Small intestine (tissue), 7 donors: ENCODE data around the gene HTRA1. TPM values are rescaled to one million over a fixed set of nuclear protein-coding genes. Genes with fewer than 3 reads are reported as not detected.

Experiments
- DNase-seq, 2 donors: peaks; one replicate each; pipeline versions ENCODE4 v3.0.0 to v3.0.0-alpha.2; 2013
- FAIRE-seq: peaks from 2 replicates; lab custom pipeline; 2012; peaks lifted over from hg19 to GRCh38; lab: Jason Lieb, UNC
- H3K27ac ChIP-seq, 3 donors: one replicate each; pipeline ENCODE4 v1.5.1; 2013; ENCODE audit warnings: low read length in 2 of 3, mild to moderate bottlenecking in 2 of 3, control low read depth in 1 of 3, inconsistent platforms in 1 of 3, low read depth in 1 of 3, moderate library complexity in 1 of 3
- H3K27me3 ChIP-seq, 3 donors: one replicate each; pipeline ENCODE4 v1.6.1; 2013; ENCODE audit warnings: low read length in 3 of 3, inconsistent platforms in 1 of 3; ENCODE audit not compliant: control insufficient read depth in 3 of 3, insufficient read depth in 3 of 3
- H3K36me3 ChIP-seq, 3 donors: one replicate each; pipeline ENCODE4 v1.6.1; 2013; ENCODE audit warnings: low read length in 3 of 3, inconsistent platforms in 1 of 3, low read depth in 1 of 3, mild to moderate bottlenecking in 1 of 3, moderate library complexity in 1 of 3; ENCODE audit not compliant: control insufficient read depth in 3 of 3, insufficient read depth in 2 of 3
- H3K4me1 ChIP-seq, 3 donors: one replicate each; pipeline ENCODE4 v1.6.1; 2013; ENCODE audit warnings: low read length in 2 of 3, inconsistent platforms in 1 of 3, low read depth in 1 of 3, mild to moderate bottlenecking in 1 of 3, moderate library complexity in 1 of 3; ENCODE audit not compliant: control insufficient read depth in 3 of 3, insufficient read depth in 2 of 3
- H3K4me3 ChIP-seq, 3 donors: one replicate each; pipeline ENCODE4 v1.5.1; 2013; ENCODE audit warnings: low read length in 3 of 3, control low read depth in 1 of 3, inconsistent platforms in 1 of 3, low read depth in 1 of 3, mild to moderate bottlenecking in 1 of 3, moderate library complexity in 1 of 3
- H3K9me3 ChIP-seq, 2 donors: one replicate each; pipeline ENCODE4 v1.6.1; 2013; ENCODE audit warnings: low read depth in 1 of 2, low read length in 1 of 2; ENCODE audit not compliant: control insufficient read depth in 2 of 2, insufficient read depth in 1 of 2
- WGBS, 3 donors: extraction: QIAGEN DNeasy Blood & Tissue Kit; methylation state at CpG; one replicate each; pipeline ENCODE4 v1.1.7; 2013; 5-methylcytosine and 5-hydroxymethylcytosine counted together
- polyA plus RNA-seq, 4 donors: library from polyadenylated mRNA; stranded (reverse) in 3 of 4; unstranded in 1 of 4; fragments of 200-250 nt in 3 of 4; fragments of 120-200 nt in 1 of 4; gene quantifications; one replicate each; pipeline versions ENCODE4 v1.2.1 to v1.2.3, GENCODE V29; 2013
- donor health status: healthy with polysubstance abuse.
- donor health status: control.
- donor health status: control.
- donor health status: Bipolar disorder and iron deficiency.
- donor health status: healthy.

Gene HTRA1
- polyA plus RNA-seq, 4 donors = 1.6 to 44.7 (median 15.4) TPM

DNA sequence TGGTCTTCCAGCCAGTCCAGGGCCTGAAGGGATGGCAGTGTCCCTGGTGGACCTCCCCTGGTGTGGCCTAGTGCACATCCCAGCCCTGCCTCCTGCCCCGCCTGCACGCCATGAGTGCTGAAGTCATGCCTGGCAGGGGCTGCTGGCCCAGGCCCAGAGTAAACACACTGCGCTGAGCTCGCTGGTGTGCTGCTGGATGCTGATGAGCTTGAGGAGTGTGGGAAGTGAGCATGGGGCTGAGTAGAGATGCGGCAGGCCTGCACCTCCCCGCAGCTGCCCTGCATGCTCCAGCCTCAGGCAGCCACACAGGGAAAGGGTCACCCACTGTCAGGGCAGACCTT lies 43.2 kb downstream of the HTRA1 start:
- Histone ChIP-seq H3K27ac (peak overlapping the region in 1 of 3 donors; percentile 44), H3K4me3 (no peak overlapping the region)

DNA sequence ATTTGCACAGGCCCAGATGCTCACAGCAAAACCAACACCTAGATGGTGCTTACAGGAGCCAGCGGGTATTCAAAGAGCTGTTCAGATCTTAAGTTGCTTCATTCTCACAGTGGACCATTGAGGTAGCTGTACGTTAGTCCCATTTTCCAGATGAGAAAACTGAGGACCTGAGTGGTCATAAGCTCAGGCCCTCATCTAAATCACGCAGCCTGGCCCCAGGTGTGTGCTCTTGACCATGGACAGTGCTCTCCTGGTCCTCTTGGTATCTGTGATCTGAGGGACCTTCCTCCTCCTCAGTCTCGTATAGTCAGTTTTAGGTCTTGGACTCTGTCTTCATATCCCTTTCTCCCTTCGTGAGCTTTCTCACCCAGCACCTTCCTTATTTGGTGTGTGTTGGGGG lies 43.7 kb downstream of the HTRA1 start:
- H3K9me3 ChIP-seq = no peaks in the 10 kb centered on the region
- H3K4me1 ChIP-seq = no peaks in the 10 kb centered on the region
- FAIRE-seq = no peak
- H3K27ac ChIP-seq = peak overlapping the region in 1 of 3 donors; percentile 12
- no peaks in the 10 kb centered on the region for H3K27me3 ChIP-seq
- no peak overlapping the region for H3K4me3 ChIP-seq
- peaks cover 0 to 63% (median 0%) of the 10 kb centered on the region in 3 donors for H3K36me3 ChIP-seq
- 83 to 89% (median 88%) methylated on average over 5 of the region's 5 CpGs for WGBS, 3 donors
- no peak for DNase-seq

More for the DNA sequence above, 43.2 kb downstream of the HTRA1 start:
- DNase-seq (peak; percentile 43 to 46), FAIRE-seq (no peak)
- 5 to 33% (median 31%) methylated on average over 6 of the region's 6 CpGs for WGBS, 3 donors
- no peaks in the 10 kb centered on the region for H3K27me3 ChIP-seq
- no peaks in the 10 kb centered on the region for H3K4me1 ChIP-seq
- no peaks in the 10 kb centered on the region for H3K9me3 ChIP-seq
- peaks cover 0 to 61% (median 0%) of the 10 kb centered on the region in 3 donors for H3K36me3 ChIP-seq

DNA sequence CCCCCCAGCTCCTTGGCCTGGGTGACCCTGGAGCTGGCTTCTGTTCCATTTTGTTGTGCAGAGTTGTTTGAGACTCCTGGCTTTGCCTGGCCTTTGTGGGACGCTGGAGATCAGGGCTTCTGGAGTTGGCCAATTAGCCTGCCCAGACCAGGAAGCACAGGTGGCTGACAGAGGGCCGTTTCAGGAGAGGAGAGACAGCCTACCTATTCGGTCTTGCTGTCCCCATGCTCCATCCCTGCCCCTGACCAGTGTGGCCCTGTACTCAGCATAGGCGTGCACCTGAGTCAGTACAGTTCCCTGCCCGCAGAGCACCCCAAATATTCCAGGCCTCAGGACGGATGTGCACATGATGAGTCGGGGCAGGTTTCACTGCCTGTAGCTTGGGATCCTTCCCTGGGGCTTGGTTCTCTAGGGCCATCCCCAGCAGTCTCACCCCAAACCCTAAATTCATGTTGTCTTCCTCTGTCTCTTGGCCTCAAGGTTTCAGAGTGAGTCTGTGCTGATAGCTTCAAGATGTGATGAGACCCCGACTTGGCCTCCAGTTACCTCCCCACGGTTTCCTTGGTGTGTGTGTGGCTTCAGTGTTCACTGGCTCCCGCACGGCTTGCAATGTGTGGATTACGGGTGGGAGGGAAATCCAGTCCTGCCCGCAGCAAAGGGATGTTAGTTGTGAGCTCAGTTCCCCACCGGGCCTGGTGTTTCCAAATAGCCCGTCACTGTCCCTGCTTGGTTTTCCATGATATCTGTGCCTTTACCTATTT lies 44.7 kb downstream of the HTRA1 start:
- WGBS, 3 donors = 86 to 89% (median 88%) methylated on average over 15 of the region's 15 CpGs
- no peak for DNase-seq
- H3K36me3 ChIP-seq = peaks cover 0 to 61% (median 0%) of the 10 kb centered on the region in 3 donors
- no peak overlapping the region for H3K4me3 ChIP-seq
- H3K27me3 ChIP-seq = no peaks in the 10 kb centered on the region
- no peaks in the 10 kb centered on the region for H3K4me1 ChIP-seq
- H3K9me3 ChIP-seq = no peaks in the 10 kb centered on the region
- no peak overlapping the region for H3K27ac ChIP-seq
- no peak for FAIRE-seq

DNA sequence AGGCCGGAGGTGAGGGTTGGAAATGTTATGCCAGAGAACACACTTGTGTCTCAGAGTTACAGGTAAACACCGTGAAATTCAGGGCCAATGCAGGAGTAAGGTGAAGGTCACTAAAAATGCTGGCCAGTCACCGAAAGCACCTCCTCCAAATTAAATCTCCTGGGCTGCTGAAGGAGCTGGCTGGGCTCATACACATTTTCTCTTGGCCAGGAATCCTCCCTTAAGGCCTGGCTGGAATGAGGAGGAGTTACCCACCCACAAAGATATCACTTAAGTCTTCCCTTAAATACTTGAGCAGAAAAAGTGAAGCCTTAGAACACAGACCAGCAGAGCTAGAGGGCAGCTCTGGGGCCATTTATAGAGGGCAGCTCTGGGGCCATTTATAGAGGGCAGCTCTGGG lies 46.3 kb downstream of the HTRA1 start:
- WGBS, 3 donors = 88 to 96% (median 92%) methylated on average over 3 of the region's 3 CpGs
- Histone ChIP-seq H3K27me3 (no peaks in the 10 kb centered on the region), H3K9me3 (no peaks in the 10 kb centered on the region), H3K4me3 (no peak overlapping the region), H3K27ac (no peak overlapping the region), H3K4me1 (no peaks in the 10 kb centered on the region), H3K36me3 (peaks cover 0 to 57% (median 0%) of the 10 kb centered on the region in 3 donors)
- no peak for DNase-seq
- no peak for FAIRE-seq

DNA sequence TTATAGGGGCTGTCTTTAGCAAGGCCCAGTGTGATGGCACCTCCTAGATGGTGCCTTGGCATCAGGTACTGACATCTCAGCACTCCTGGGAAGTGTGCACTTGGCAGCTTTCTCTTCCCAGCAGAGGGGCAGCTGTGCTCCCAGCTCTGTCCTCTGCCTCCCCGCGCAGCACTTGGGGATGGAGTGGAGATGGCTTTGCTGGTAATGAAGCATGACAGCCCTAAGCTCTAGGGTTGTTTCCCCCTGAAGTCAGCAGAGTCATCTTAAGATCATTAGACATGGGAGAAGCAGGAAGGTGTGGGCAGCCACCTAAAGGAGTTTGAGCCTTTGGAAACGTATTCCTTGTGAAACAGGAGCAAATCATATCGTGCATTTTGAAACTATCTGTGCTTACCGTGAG lies 46.7 kb downstream of the HTRA1 start:
- FAIRE-seq (no peak), DNase-seq (no peak)
- peaks cover 0 to 55% (median 0%) of the 10 kb centered on the region in 3 donors for H3K36me3 ChIP-seq
- 87 to 89% (median 88%) methylated on average over 5 of the region's 5 CpGs for WGBS, 3 donors
- H3K4me3 ChIP-seq = no peak overlapping the region
- H3K27me3 ChIP-seq = no peaks in the 10 kb centered on the region
- H3K9me3 ChIP-seq = no peaks in the 10 kb centered on the region
- no peaks in the 10 kb centered on the region for H3K4me1 ChIP-seq
- no peak overlapping the region for H3K27ac ChIP-seq

DNA sequence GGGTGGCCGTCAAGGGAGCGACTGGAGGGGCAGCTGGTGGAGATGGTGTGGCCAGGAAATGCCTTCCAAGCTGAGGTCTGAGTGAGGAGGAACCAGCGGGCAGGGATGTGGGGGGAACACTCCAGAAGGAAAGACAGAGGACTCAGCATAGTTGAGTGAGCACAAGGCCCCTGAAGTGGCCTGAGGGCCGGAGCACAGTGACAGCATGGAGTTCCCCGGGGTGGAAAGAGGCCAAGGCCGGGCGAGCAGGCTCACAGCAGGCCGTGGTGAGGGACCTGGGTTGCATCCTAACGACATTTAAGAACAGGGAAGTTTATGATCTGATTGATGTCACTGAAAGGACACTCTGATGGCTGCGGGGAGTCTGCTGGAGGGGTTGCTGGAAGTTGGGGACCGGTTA lies 48.0 kb downstream of the HTRA1 start:
- H3K4me3 ChIP-seq = no peak overlapping the region
- H3K9me3 ChIP-seq = no peaks in the 10 kb centered on the region
- WGBS, 3 donors = 81 to 91% (median 84%) methylated on average over 11 of the region's 11 CpGs
- H3K27me3 ChIP-seq = no peaks in the 10 kb centered on the region
- H3K27ac ChIP-seq = no peak overlapping the region
- FAIRE-seq (no peak), DNase-seq (no peak)
- no peaks in the 10 kb centered on the region for H3K4me1 ChIP-seq
- peaks cover 0 to 46% (median 0%) of the 10 kb centered on the region in 3 donors for H3K36me3 ChIP-seq

DNA sequence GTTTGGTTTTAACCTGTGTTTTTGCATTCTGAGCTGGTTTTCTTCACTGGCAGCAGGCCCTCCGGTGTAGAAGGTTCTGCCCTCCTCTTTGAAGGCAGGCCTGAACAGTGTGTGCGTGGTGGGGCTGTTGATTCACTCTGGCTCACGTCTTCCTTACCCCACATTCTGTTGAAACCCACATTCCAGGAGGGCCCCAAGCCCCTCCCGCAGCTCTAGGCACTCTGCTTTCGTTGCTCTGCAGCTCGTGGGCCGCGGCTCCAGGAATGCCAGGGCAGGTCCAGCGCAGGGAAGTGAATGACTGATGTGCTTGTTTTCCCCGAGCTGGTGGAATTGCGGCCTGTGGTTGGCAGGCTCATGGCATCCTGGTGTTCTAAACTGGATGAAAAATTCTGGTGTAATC lies 49.0 kb downstream of the HTRA1 start:
- H3K4me3 ChIP-seq = no peak overlapping the region
- H3K27me3 ChIP-seq = no peaks in the 10 kb centered on the region
- peaks cover 0 to 47% (median 0%) of the 10 kb centered on the region in 3 donors for H3K36me3 ChIP-seq
- no peak for FAIRE-seq
- WGBS, 3 donors = 83 to 93% (median 86%) methylated on average over 11 of the region's 11 CpGs
- no peak for DNase-seq
- no peaks in the 10 kb centered on the region for H3K9me3 ChIP-seq
- no peaks in the 10 kb centered on the region for H3K4me1 ChIP-seq
- no peak overlapping the region for H3K27ac ChIP-seq

DNA sequence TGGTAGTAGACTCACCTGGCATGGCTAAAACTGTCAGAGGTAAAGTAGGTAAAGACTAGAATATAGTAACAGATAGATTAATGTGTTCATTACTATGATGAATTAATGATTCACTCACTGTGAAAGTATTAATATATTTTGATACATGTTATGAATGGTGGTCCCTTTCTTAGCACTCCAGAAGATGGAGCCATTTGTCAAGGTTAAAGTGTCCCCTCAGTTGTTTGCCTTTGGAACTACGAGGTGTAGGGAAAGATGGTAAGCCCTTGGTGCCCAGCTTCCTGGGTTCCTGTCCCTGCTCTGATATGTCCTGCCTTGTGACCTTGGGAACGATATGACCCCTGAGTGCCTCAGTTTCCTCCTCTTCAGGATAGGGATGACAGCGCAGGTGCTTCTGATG lies 49.4 kb downstream of the HTRA1 start:
- DNase-seq (no peak), FAIRE-seq (no peak)
- Histone ChIP-seq H3K36me3 (peaks cover 0 to 48% (median 0%) of the 10 kb centered on the region in 3 donors), H3K27me3 (no peaks in the 10 kb centered on the region), H3K27ac (no peak overlapping the region), H3K4me1 (no peaks in the 10 kb centered on the region), H3K9me3 (no peaks in the 10 kb centered on the region), H3K4me3 (no peak overlapping the region)
- 82 to 84% (median 84%) methylated on average over 3 of the region's 3 CpGs for WGBS, 3 donors
